ENCODE data around the gene PHLDB3. TPM values are rescaled to one million over a fixed set of nuclear protein-coding genes. Genes with fewer than 3 reads are reported as not detected.
A peak's percentile ranks its signal among the peaks of the same experiment; 100 is the strongest.
"Not testable (repeated sequence)": the region's sequence is repeated elsewhere in the genome, so short reads cannot be mapped to it uniquely, and the experiment has no call there.

PHLDB3 gene
- 10 to 100 TPM in 2 of 4 donors, 1 to 10 TPM in 2; 7.1 to 14.1 (median 10.7) TPM for polyA plus RNA-seq (ENCODE audit: insufficient read length in 4 of 4)

GRCh38 chr19:43504426-43505185 lies at the start of gene PHLDB3:
Gene PHLDB3, minus strand, starts transcription at chr19:43504746. Its CDS starts 628 bp downstream, at chr19:43504118.
- DNase-seq (ENCODE audit: low read depth in 4 of 4, low spot score in 2 of 4), result no peak

- no peak for DNase-seq (ENCODE audit: low read depth in 4 of 4, low spot score in 2 of 4)
These were observed 49.1 kb upstream of the PHLDB3 start for GRCh38 chr19:43553656-43554055.

- DNase-seq (ENCODE audit: low read depth in 4 of 4, low spot score in 2 of 4), result no peak
These were observed 48.1 kb upstream of the PHLDB3 start for GRCh38 chr19:43552616-43553015.

- no peak for DNase-seq (ENCODE audit: low read depth in 4 of 4, low spot score in 2 of 4)
These were observed 47.6 kb upstream of the PHLDB3 start for GRCh38 chr19:43552198-43552450.

- no peak for DNase-seq (ENCODE audit: low read depth in 4 of 4, low spot score in 2 of 4)
These were observed 47.1 kb upstream of the PHLDB3 start for GRCh38 chr19:43551399-43552197.

GRCh38 chr19:43548706-43549105 lies 44.2 kb upstream of the PHLDB3 start:
- no peak for DNase-seq (ENCODE audit: low read depth in 4 of 4, low spot score in 2 of 4)

GRCh38 chr19:43547926-43548325 lies 43.4 kb upstream of the PHLDB3 start:
- DNase-seq (ENCODE audit: low read depth in 4 of 4, low spot score in 2 of 4), result not testable (repeated sequence)

- no peak for DNase-seq (ENCODE audit: low read depth in 4 of 4, low spot score in 2 of 4)
These were observed 42.0 kb upstream of the PHLDB3 start for GRCh38 chr19:43546581-43546980.

GRCh38 chr19:43545981-43546380 lies 41.4 kb upstream of the PHLDB3 start:
- DNase-seq (ENCODE audit: low read depth in 4 of 4, low spot score in 2 of 4), result no peak

GRCh38 chr19:43545276-43545675 lies 40.7 kb upstream of the PHLDB3 start:
- DNase-seq (ENCODE audit: low read depth in 4 of 4, low spot score in 2 of 4), result no peak

- no peak for DNase-seq (ENCODE audit: low read depth in 4 of 4, low spot score in 2 of 4)
These were observed 39.5 kb upstream of the PHLDB3 start for GRCh38 chr19:43544077-43544476.

GRCh38 chr19:43541920-43542650 lies 37.5 kb upstream of the PHLDB3 start:
- no peak for DNase-seq (ENCODE audit: low read depth in 4 of 4, low spot score in 2 of 4)

GRCh38 chr19:43540381-43540780 lies 35.8 kb upstream of the PHLDB3 start:
- DNase-seq (ENCODE audit: low read depth in 4 of 4, low spot score in 2 of 4), result no peak

GRCh38 chr19:43538922-43539321 lies 34.4 kb upstream of the PHLDB3 start:
- DNase-seq (ENCODE audit: low read depth in 4 of 4, low spot score in 2 of 4), result no peak

GRCh38 chr19:43534816-43535761 lies 30.5 kb upstream of the PHLDB3 start:
- peak in 1 of 4 donors; percentile 15 for DNase-seq (ENCODE audit: low read depth in 4 of 4, low spot score in 2 of 4)

- no peak for DNase-seq (ENCODE audit: low read depth in 4 of 4, low spot score in 2 of 4)
These were observed 29.8 kb upstream of the PHLDB3 start for GRCh38 chr19:43534305-43534815.

- peak; percentile 90 to 99 (median 96) for DNase-seq (ENCODE audit: low read depth in 4 of 4, low spot score in 2 of 4)
These were observed 29.2 kb upstream of the PHLDB3 start for GRCh38 chr19:43533546-43534304.

GRCh38 chr19:43532962-43533545 lies 28.5 kb upstream of the PHLDB3 start, which contains the start of gene ZNF575:
Gene ZNF575, plus strand, starts transcription at chr19:43533188. Its CDS starts 1,235 bp downstream, at chr19:43534423.
- DNase-seq (ENCODE audit: low read depth in 4 of 4, low spot score in 2 of 4), result peak; percentile 84 to 96 (median 90)

- DNase-seq (ENCODE audit: low read depth in 4 of 4, low spot score in 2 of 4), result no peak
These were observed 28.0 kb upstream of the PHLDB3 start for GRCh38 chr19:43532571-43532961.
